NCI-H146 (cell line): ENCODE measurements around the gene FBXW4.

Source experiments
- DNase-seq: peaks from one replicate; lab custom pipeline; 2025; lab: John Stamatoyannopoulos, UW

FBXW4 gene, protein sequence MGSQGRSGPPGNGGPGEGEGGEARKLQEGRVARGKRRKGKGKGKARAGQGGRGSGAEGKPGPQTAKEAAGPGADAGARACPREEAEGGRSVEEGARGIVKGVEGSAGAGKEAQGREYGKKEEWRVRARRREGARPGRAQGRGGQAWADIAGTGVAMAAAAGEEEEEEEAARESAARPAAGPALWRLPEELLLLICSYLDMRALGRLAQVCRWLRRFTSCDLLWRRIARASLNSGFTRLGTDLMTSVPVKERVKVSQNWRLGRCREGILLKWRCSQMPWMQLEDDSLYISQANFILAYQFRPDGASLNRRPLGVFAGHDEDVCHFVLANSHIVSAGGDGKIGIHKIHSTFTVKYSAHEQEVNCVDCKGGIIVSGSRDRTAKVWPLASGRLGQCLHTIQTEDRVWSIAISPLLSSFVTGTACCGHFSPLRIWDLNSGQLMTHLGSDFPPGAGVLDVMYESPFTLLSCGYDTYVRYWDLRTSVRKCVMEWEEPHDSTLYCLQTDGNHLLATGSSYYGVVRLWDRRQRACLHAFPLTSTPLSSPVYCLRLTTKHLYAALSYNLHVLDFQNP

DNA sequence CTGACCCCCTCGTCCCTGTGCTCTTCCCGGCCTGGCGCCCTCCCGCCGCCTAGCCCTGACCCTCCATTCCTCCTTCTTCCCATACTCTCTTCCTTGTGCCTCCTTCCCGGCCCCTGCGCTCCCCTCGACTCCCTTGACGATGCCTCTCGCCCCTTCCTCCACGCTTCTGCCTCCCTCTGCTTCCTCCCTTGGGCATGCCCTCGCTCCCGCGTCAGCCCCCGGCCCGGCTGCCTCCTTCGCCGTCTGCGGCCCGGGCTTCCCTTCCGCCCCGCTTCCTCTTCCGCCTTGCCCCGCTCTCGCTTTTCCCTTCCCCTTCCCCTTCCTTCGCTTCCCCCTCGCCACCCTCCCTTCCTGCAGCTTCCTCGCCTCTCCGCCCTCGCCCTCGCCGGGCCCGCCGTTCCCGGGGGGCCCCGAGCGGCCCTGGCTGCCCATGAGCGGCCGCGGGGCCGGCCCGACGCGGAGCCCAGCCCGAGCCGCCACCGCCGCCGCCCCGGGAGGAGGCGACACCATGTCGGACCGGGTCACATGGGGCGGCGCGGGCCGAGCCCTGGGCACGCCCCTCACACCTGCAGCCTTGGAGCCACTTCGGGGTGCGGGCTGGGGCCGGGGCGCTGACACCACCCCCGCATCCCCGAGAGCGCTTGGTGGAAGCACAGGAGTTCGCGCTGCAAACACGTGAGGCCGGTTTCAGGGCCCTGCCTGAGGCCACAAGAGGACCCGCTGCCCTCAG lies at the start of gene FBXW4:
TSS of gene FBXW4 (minus strand) at position 497 of the 730 bp plus-strand sequence. CDS start at position 432, 65 bp downstream.
- peak; percentile 57 for DNase-seq

DNA sequence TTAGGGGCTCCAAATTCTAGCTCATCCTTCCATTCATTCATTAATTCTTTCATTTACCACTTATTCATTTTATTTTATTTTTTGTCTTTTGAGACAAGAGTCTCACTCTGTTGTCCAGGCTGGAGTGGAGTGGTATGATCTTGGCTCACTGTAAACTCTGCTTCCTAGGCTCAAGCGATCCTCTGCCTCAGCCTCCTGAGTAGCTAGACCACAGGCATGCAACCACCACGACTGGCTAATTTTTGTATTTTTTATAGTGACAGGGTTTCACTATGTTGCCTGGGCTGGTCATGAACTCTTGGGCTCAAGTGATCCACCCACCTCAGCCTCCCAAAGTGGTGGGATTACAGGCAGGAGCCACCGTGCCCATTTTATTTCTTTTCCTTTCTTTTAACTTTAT lies 49.3 kb upstream of the FBXW4 start:
- DNase-seq: no peak

DNA sequence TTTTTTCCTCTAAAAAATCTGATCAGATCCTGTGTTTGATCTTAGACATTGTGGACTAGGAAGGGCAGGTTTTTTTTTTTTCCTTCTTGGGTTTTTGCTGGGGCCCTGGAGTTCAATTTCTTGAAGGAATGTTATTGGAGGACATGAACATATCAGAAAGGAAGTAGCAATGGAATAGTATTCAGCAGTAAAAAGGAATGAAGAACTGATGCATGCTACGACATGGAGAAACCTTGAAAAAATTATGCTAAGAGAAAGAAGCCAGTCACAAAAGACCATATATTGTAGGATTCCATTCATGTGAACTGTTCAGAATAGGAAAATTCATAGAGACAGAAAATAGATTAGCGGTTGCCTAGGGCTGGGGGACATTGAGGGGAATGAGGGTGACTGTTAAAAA lies 47.0 kb upstream of the FBXW4 start:
- DNase-seq: no peak

DNA sequence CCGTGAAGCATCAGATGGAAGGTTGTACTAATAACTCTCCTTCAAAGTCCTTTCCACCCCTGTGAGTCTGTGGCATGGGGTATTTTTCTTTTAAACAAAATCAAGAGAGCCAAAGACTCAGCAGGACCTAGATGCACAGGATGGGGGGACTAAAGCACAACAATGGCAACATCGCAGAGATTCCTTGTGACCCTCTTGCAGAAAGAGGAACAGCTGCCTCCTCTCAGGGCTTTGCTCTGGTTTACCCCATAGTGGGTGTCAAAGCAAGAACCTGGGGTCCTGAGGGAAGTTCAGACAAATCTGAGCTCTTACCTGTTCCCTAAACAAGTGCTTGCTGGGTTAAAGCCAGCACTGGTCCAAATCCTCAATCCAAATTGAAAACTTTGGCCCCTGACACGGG lies 41.7 kb upstream of the FBXW4 start:
- DNase-seq: no peak

DNA sequence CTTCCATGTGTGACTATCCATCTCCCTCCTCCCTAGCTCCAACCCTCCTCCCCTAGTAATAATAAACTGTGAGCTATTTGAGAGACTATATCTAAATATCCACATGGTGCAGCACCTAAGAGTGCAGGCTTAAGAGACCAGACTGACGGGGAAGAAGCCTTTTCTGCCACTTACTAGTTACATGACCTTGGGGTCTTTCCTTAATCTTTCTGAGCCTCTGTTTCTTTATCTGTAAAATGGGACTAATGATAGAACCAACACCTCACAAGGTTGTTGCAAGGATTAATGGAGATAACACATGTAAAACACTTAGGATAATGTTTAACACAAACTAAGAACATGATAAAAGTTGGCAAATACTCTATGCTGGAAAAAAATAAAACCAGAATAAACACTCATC lies 37.1 kb upstream of the FBXW4 start:
- DNase-seq: no peak

- DNase-seq: no peak
Measured at GRCh38 chr10:101726115-101726387, 31.1 kb upstream of the FBXW4 start.

DNA sequence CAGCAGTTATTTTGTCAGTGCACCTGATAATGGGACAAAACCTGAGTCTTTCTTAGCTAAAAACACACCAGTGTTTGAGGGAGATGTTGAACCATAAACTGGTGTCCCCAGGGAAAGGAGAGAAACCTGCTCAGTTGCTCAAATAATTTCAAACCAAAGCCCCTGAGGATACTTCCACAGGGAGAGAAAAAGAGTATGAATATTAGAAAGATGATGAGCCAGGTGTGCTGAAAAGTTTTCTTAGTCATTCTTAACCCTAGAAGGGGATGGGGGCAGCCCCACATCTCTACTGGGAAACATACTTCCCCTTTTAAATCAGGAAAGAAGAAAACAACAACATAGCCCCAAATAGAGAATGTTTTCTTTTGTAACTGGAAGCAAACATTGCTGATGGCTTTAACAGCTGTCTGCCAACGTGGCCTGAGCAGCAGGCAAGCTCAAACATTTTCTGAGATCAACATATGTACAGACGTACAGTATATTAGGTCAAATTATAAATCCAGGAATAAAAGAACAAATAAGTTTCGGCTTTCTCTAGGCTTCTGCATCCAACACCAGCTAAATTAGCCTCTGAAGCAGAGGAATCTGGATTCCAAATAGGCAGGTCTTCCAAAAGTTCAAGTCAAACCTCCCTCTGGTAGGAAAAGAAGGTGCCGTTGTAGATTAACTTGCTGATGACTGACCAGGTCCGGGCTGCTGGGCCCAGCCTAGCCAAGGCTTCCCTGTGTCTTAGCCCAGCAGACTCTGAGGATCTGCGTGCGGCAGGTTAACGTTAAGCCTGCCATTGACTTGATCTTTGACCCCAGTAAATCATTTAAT lies 30.5 kb upstream of the FBXW4 start:
- DNase-seq: no peak

DNA sequence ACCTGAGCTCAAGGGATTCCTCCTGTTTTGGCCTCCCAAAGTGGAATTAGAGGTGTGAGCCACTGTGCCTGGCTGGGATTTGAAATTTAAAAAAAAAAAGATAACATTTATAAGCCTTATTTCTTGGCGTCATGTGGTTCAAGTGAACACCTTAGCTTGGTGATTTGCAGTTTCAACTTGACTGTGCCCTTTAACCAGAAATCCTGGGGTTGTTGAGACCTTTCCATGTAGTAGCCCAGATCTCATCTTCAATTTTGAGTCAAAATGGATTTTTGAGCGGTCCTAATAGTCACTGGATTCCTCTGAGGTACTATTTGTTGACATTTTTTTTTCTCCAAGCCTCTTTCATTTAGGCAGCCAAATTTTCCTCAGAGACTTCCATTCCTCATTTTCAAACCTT lies 29.5 kb upstream of the FBXW4 start:
- no peak for DNase-seq

DNA sequence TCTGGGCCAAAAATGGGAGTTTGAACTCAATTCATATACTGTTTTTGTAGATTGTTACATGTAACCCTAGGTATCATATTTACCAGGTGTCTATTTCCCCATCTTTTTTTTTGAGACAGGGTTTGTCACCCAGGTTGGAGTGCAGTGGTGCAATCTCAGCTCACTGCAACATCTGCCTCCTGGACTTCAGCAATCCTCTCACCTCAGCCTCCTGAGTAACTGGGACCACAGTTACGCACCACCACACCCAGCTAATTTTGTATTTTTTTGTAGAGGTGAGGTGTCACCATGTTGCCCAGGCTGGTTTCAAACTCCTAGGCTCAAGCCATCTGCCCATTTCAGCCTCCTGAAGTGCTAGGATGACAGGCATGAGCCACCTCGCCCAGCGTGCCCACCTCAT lies 28.2 kb upstream of the FBXW4 start:
- no peak for DNase-seq

DNA sequence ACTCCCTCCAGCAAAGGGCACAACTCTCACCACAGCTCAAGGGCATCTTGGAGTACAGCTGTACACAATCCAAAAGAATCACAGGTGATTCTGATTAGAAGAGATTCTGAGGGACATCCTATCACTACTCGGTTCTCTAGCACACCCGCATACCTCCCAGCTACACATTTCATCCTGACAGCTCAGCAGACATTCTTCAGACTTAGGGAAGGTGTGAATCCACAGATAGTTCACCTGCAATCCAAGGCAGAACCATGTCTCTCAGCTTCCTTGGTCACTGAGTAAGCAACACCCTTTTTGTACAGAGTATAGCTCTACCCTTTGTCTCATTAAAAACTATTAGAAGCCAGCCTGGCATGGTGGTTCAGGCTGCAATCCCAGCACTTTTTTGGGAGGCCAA lies 26.8 kb upstream of the FBXW4 start:
- DNase-seq: no peak

DNA sequence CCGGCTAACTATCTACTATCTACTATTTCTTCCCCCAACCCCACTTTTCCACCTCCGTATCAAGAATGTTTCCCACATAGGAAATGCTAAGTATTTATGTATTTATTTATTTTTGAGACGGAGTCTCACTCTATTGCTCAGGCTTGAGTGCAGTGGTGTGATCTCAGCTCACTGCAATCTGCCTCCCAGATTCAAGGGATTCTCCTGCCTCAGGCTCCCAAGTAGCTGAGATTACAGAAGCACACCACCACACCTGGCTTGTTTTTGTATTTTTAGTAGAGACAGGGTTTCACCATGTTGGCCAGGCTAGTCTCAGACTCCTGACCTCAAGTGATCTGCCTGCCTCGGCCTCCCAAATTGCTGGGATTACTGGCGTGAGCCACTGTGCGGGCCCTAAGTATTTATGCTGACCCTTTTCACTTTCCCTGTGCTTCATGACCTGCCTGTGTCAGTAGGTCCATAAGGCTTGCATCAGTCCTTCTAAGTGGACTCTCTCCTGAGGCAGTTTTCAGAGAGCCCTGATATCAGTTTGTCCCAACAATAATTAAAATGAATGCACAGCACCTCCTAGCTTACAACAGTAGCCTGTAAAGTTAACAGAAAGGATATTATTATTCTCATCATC lies 25.7 kb upstream of the FBXW4 start:
- no peak for DNase-seq

GRCh38 chr10:101718690-101719275 lies 23.8 kb upstream of the FBXW4 start:
- no peak for DNase-seq

- peak; percentile 25 for DNase-seq
Measured at GRCh38 chr10:101716891-101717659, 22.1 kb upstream of the FBXW4 start.

- no peak for DNase-seq
Measured at GRCh38 chr10:101712997-101713396, 18.0 kb upstream of the FBXW4 start.

DNA sequence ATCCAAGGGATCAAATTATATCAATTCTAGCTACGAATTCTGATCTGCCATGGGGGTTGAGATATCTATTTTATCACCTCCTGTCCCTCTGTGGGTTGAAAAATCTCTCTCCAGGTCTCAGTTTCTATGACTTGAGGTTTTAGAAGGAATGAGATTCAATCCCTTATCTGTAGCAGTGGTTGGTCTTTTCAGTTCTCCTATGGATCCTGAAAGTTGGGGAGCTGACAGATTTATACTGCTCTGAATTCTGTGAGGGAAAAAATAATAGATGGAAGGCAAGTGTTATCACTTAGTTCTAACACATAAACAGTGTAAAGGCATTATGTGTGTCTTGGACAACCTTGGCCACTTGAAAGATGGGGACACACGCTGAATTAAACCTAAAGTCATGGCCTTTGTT lies 15.8 kb upstream of the FBXW4 start:
- DNase-seq: no peak

- DNase-seq: no peak
Measured at GRCh38 chr10:101710059-101710695, 15.2 kb upstream of the FBXW4 start.

GRCh38 chr10:101709359-101710058 lies 14.5 kb upstream of the FBXW4 start:
- DNase-seq: no peak

- no peak for DNase-seq
Measured at GRCh38 chr10:101708870-101709269, 13.9 kb upstream of the FBXW4 start.

- DNase-seq: no peak
Measured at GRCh38 chr10:101708073-101708472, 13.1 kb upstream of the FBXW4 start.

DNA sequence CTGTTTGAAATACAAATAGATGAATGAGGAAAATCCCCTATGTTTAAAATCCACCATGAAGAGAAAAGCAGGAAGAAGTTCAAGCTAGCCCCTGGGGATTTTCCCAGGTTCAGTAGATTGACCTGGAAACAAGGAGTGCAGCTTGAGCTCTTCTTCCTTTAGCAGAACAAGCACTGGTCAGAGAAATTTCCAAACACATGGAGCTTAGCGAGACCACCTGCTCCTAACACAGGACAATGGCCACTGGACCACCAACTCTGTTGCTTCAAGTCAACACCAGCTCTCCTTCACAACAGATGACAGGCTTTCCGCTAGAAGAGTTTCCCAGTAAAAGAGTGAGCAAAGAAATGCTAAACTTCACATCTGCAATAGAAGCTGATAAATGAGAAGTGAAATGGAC lies 9.4 kb upstream of the FBXW4 start:
- DNase-seq: no peak
